Esophagus squamous epithelium (tissue), 4 donors: ENCODE measurements around the gene FAM8A1.

ENCODE experiments used
- POLR2A ChIP-seq, 4 donors: fragments of 450-650 bp; IDR thresholded peaks; one replicate each; pipeline ENCODE4 v1.6.1; 2017; ENCODE audit warnings: antibody characterized with exemption in 4 of 4, mild to moderate bottlenecking in 4 of 4, moderate library complexity in 3 of 4
- TF ChIP-seq, protein P1 (sequence below), 6 experiments: fragments of 450-650 bp in 4 of 6; fragments of 200-600 bp in 2 of 6; sonication (generic) in 2 of 6; IDR thresholded peaks; one replicate each; pipeline ENCODE4 v1.5.1; 2016 to 2019; ENCODE audit warnings: antibody characterized with exemption in 6 of 6, mild to moderate bottlenecking in 4 of 6, moderate library complexity in 4 of 6

DNA sequence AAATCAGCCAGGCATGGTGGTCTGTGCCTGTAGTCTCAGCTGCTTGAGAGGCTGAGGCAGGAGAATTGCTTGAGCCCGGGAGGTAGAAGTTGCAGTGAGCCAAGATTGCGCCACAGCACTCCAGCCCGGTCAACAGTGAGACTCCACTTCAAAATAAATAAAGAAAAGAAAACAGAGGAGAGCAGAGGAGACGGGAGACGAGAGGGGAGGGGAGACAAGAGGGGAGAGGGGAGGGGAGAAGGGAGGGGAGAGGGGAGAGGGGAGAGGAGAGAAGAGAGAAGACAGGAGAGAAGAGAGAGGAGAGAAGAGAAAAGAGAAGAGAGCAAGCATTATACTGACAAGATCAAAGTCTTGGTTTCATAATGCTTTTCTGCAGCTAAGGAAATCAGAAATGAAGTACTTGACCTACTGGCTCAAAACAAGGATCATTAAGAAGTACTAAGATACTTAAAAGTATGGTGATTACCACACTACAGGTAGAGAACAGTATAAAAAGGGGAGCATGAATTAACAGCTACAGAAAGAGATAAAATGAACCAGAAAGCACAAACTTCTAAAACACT lies 30.5 kb downstream of the FAM8A1 start:
- TF ChIP-seq, protein P1, sequence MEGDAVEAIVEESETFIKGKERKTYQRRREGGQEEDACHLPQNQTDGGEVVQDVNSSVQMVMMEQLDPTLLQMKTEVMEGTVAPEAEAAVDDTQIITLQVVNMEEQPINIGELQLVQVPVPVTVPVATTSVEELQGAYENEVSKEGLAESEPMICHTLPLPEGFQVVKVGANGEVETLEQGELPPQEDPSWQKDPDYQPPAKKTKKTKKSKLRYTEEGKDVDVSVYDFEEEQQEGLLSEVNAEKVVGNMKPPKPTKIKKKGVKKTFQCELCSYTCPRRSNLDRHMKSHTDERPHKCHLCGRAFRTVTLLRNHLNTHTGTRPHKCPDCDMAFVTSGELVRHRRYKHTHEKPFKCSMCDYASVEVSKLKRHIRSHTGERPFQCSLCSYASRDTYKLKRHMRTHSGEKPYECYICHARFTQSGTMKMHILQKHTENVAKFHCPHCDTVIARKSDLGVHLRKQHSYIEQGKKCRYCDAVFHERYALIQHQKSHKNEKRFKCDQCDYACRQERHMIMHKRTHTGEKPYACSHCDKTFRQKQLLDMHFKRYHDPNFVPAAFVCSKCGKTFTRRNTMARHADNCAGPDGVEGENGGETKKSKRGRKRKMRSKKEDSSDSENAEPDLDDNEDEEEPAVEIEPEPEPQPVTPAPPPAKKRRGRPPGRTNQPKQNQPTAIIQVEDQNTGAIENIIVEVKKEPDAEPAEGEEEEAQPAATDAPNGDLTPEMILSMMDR (IDR thresholded peaks at IDR 0.05), result no peak
- no peak for TF ChIP-seq POLR2A (IDR thresholded peaks at IDR 0.05)
